HG03159 (cell line): ENCODE measurements around the gene KRTAP10-2.
"Not testable (repeated sequence)": the region's sequence is repeated elsewhere in the genome, so short reads cannot be mapped to it uniquely, and the experiment has no call there.

Experiments
- ATAC-seq: cut with Tn5 transposase; IDR thresholded peaks from one replicate; pipeline ENCODE4 v1.9.1; 2021; ENCODE audit warnings: mild to moderate bottlenecking, moderate library complexity; ENCODE audit not compliant: unreplicated experiment

The KRTAP10-2 gene

GRCh38 chr21:44503006-44503889 is 48.1 kb downstream of the KRTAP10-2 start:
- not testable (repeated sequence) for ATAC-seq

GRCh38 chr21:44502171-44502958 is 48.9 kb downstream of the KRTAP10-2 start:
- no peak for ATAC-seq
